T-cell (primary cell): Measurements from ENCODE around the gene PLA2R1. TPM values are rescaled to one million over a fixed set of nuclear protein-coding genes. Genes with fewer than 3 reads are reported as not detected.

ENCODE experiments used
- ATAC-seq, 4 experiments: fragments of 200-7000 bp in 3 of 4; fragments of 150-1000 bp in 1 of 4; cut with Tn5 transposase; replicated peaks in 1 of 4; 1 replicate in 3 of 4; 2 replicates in 1 of 4; pipeline ENCODE4 v1.10.0; 2021; ENCODE audit warnings: moderate library complexity in 3 of 4, mild to moderate bottlenecking in 2 of 4, moderate number of reproducible peaks in 1 of 4
- CTCF ChIA-PET, 2 donors: fragments of 300-600 bp; sonication (Branson Sonifier 250); formaldehyde crosslinking; loops; one replicate each; lab custom pipeline; 2022; ENCODE audit warnings: antibody characterized with exemption in 2 of 2; lab: Charles Lee
- POLR2A ChIA-PET, 2 donors: fragments of 300-600 bp; sonication (Branson Sonifier 250); formaldehyde crosslinking; loops; one replicate each; lab custom pipeline; 2022; ENCODE audit warnings: antibody characterized with exemption in 2 of 2; lab: Charles Lee
- DNase-seq, 35 experiments: peaks; one replicate each; pipeline versions ENCODE4 v3.0.0 to v3.0.0-alpha.2; 2013 to 2023
- H3K27ac ChIP-seq: one replicate; pipeline ENCODE4 v1.5.1; 2013; ENCODE audit warnings: low read length
- H3K27me3 ChIP-seq, 2 experiments: replicated peaks in 1 of 2; 1 replicate in 1 of 2; 2 replicates in 1 of 2; pipeline versions ENCODE4 v1.6.1 to v1.7.0; 2013; ENCODE audit warnings: low read length in 1 of 2, mixed read lengths in 1 of 2; ENCODE audit not compliant: control insufficient read depth in 2 of 2, insufficient read depth in 2 of 2; ENCODE audit errors: extremely low read depth in 1 of 2
- H3K36me3 ChIP-seq, 2 donors: 1 replicate in 1 of 2; 2 replicates in 1 of 2; pipeline versions ENCODE4 v1.6.1 to v1.7.0; 2013; ENCODE audit warnings: low read length in 1 of 2; ENCODE audit not compliant: control insufficient read depth in 2 of 2, insufficient read depth in 1 of 2; ENCODE audit errors: extremely low read depth in 1 of 2
- H3K4me1 ChIP-seq, 2 experiments: 1 replicate in 1 of 2; 2 replicates in 1 of 2; pipeline versions ENCODE4 v1.6.1 to v1.7.0; 2013; ENCODE audit warnings: low read length in 2 of 2, mixed read lengths in 1 of 2; ENCODE audit not compliant: insufficient read depth in 2 of 2, control insufficient read depth in 1 of 2; ENCODE audit errors: extremely low read depth in 1 of 2
- H3K4me3 ChIP-seq, 2 donors: 1 replicate in 1 of 2; 2 replicates in 1 of 2; pipeline versions ENCODE4 v1.5.1 to v1.7.0; 2013; ENCODE audit warnings: mild to moderate bottlenecking in 2 of 2, low read length in 1 of 2, moderate library complexity in 1 of 2; ENCODE audit not compliant: control insufficient read depth in 1 of 2; ENCODE audit errors: extremely low read depth in 1 of 2
- H3K9me3 ChIP-seq: 2 replicates; pipeline ENCODE4 v1.7.0; 2013
- H3K27ac Mint-ChIP-seq, 2 donors: one replicate each; pipeline ENCODE4 v1.8.0; 2020 to 2021; ENCODE audit warnings: mild to moderate bottlenecking in 2 of 2, mixed read lengths in 2 of 2
- H3K27me3 Mint-ChIP-seq, 2 donors: one replicate each; pipeline ENCODE4 v1.8.0; 2021 to 2022; ENCODE audit warnings: mixed read lengths in 2 of 2
- H3K36me3 Mint-ChIP-seq: one replicate; pipeline ENCODE4 v1.8.0; 2021; ENCODE audit warnings: mixed read lengths
- H3K4me1 Mint-ChIP-seq, 3 donors: one replicate each; pipeline ENCODE4 v1.8.0; 2020 to 2022; ENCODE audit warnings: mixed read lengths in 3 of 3, mild to moderate bottlenecking in 1 of 3
- H3K4me3 Mint-ChIP-seq, 3 donors: one replicate each; pipeline ENCODE4 v1.8.0; 2020 to 2022; ENCODE audit warnings: mild to moderate bottlenecking in 3 of 3, mixed read lengths in 3 of 3, moderate library complexity in 3 of 3
- H3K9me3 Mint-ChIP-seq, 3 donors: one replicate each; pipeline ENCODE4 v1.8.0; 2020 to 2022; ENCODE audit warnings: mixed read lengths in 3 of 3
- WGBS: methylation state at CpG from one replicate; pipeline ENCODE4 v1.1.5; 2013; ENCODE audit warnings: missing lambda C conversion rate; ENCODE audit not compliant: insufficient coverage; 5-methylcytosine and 5-hydroxymethylcytosine counted together
- total RNA-seq, 35 experiments: library from RNA in 6 of 35; stranded (reverse) in 6 of 35; fragments of 120-200 nt in 1 of 35; gene quantifications; one replicate each; pipeline versions ENCODE4 v1.2.1 to v1.2.4 and lab custom pipeline; 2013 to 2026

The PLA2R1 gene
- total RNA-seq, 5 donors from 2014 or later (not counting 1 experiment from before 2014, with no cell fraction given): 0.20 TPM; not detected in 4

DNA sequence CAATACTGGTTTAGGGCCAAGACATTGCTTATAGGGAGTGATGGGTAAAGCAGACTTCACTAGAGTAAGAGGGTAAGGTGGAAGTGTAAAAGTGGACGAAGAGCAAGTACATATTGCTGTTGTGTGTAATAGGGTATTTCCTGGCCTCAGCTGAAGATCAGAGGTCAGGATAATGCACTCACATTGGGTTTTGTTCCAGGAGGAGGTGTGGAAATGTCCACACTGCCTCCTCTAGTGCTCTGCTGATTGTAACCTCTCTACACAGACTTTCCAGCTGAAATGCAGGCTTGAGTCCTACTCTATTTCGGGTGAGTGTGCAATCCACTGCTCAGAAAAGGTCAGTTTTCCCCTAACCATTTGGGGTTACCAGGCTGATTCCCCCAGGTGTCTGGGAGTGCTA, 41.7 kb upstream of the PLA2R1 start:
- ChIA-PET POLR2A (no interaction called here), CTCF (no interaction called here)
- Mint-ChIP-seq H3K4me3 (no peak overlapping the region), H3K4me1 (no peaks in the 10 kb centered on the region), H3K36me3 (no peaks in the 10 kb centered on the region), H3K9me3 (no peaks in the 10 kb centered on the region), H3K27me3 (peaks cover 0 to 7% of the 10 kb centered on the region in 2 donors), H3K27ac (no peak overlapping the region)
- H3K4me3 ChIP-seq: no peak overlapping the region
- no peaks in the 10 kb centered on the region for H3K36me3 ChIP-seq
- no peak overlapping the region for H3K27ac ChIP-seq
- H3K4me1 ChIP-seq: no peaks in the 10 kb centered on the region
- DNase-seq (no peak), ATAC-seq (no peak)
- H3K9me3 ChIP-seq: no peaks in the 10 kb centered on the region
- no CpG with 5 or more reads among the region's 2 CpGs for WGBS
- no peaks in the 10 kb centered on the region for H3K27me3 ChIP-seq

DNA sequence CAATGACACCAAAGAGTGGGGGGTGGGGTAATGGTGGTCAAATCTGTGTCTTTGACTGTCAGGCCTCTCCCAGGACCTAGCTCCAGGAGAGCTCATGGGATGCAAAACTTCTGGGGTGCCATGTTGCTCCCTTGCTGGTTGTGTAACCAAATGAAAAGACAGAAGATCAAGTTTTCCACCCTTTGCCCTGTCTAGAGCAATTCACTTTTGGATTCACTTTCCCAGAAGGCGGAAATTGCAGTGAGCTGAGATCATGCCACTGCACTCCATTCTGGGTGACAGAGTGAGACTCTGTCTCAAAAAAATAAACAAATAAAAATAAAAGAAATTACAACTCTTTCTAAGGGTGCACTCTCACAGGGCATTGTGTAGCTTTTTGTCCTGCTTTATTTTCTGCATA, 34.9 kb upstream of the PLA2R1 start:
- Mint-ChIP-seq H3K4me3 (no peak overlapping the region), H3K36me3 (no peaks in the 10 kb centered on the region), H3K27ac (no peak overlapping the region), H3K9me3 (peaks cover 5 to 23% (median 22%) of the 10 kb centered on the region in 3 donors), H3K4me1 (no peaks in the 10 kb centered on the region), H3K27me3 (peaks cover 14 to 18% of the 10 kb centered on the region in 2 donors)
- DNase-seq (no peak), ATAC-seq (no peak)
- H3K4me3 ChIP-seq: no peak overlapping the region
- ChIA-PET POLR2A (no interaction called here), CTCF (interaction anchor here in 1 of 2 donors (0.9 to 1.0 kb wide), 2 partner anchors 12 to 112 kb away, joined by 3 read pairs; no protein-coding TSS in a partner anchor)
- H3K27me3 ChIP-seq: peaks cover 0 to 4% of the 10 kb centered on the region in 2 experiments
- H3K27ac ChIP-seq: no peak overlapping the region
- no peaks in the 10 kb centered on the region for H3K9me3 ChIP-seq
- H3K4me1 ChIP-seq: no peaks in the 10 kb centered on the region
- 100% methylated on average over 1 of the region's 1 CpG for WGBS
- no peaks in the 10 kb centered on the region for H3K36me3 ChIP-seq

DNA sequence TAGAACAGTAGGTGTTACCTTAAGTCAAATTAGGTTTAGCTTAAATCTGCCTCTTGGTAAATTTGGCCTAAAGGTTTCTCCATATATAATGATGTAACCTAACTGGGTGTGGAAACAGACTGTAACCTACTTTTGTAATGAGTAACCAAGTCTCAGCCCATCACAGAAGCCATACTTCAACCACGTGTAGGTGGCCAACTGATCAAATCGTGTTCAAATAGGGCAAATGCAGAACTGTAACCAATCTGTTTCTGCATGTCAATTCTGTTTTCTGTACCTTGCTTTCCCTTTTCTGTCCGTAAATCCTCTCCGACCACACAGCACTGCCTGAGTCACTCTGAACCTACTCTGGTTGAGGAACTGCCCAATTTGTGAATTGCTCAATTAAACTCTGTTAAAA, 34.0 kb upstream of the PLA2R1 start:
- Histone ChIP-seq H3K27ac (no peak overlapping the region), H3K36me3 (no peaks in the 10 kb centered on the region), H3K4me3 (no peak overlapping the region), H3K27me3 (peaks cover 0 to 6% of the 10 kb centered on the region in 2 experiments), H3K9me3 (no peaks in the 10 kb centered on the region), H3K4me1 (no peaks in the 10 kb centered on the region)
- POLR2A ChIA-PET: no interaction called here
- Mint-ChIP-seq H3K36me3 (no peaks in the 10 kb centered on the region), H3K9me3 (peaks cover 7 to 28% (median 24%) of the 10 kb centered on the region in 3 donors), H3K4me1 (no peaks in the 10 kb centered on the region), H3K4me3 (no peak overlapping the region), H3K27me3 (peaks cover 14 to 15% of the 10 kb centered on the region in 2 donors), H3K27ac (no peak overlapping the region)
- CTCF ChIA-PET: interaction anchor here in 1 of 2 donors (0.9 to 1.0 kb wide), 2 partner anchors 13 to 113 kb away, joined by 3 read pairs; no protein-coding TSS in a partner anchor
- WGBS: 28% methylated on average over 3 of the region's 4 CpGs
- ATAC-seq (no peak), DNase-seq (no peak)

DNA sequence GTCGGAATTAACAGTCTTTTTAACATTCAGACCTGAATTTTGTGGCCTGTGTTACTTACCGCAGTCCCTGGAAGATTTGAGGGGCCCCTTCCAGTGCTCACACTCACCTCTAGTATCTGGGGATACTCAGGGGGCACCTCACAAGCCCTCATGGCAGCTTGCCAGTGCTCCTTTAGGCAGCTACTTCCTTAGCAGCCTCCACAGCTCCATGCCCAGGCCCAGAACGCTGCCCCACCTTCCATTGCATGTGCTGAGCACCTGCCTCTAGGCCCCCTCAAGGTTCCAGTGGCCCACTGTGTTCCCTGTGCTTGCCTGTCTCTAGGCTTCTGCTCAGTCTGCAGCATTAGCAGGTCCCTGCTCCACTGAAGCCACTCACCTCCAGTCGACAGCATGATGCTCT, 30.0 kb upstream of the PLA2R1 start:
- CTCF ChIA-PET: no interaction called here
- WGBS: 78% methylated on average over 3 of the region's 4 CpGs

DNA sequence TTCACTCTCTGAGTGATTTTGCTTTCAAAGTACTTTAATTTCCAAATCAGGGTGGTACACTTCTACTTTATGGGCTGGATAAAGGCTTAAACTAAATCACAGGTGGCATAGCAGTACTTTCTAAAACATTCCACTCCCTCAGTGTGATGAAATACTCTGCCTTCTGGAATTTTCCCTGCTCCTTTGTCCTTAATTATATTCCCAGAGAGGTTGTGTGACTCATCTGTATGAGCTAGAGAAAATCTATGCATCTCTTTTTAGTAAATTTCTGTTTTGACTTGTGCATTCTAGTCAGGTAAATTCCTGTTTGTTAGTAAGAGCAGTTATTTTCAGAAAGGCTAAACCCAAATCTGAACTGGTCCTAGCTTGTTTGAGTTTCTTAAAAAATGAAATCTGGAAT, 29.0 kb upstream of the PLA2R1 start:
- DNase-seq (no peak), ATAC-seq (no peak)
- H3K27ac ChIP-seq: no peak overlapping the region
- Mint-ChIP-seq H3K27me3 (peaks cover 13 to 14% of the 10 kb centered on the region in 2 donors), H3K4me1 (no peaks in the 10 kb centered on the region), H3K4me3 (no peak overlapping the region), H3K27ac (no peak overlapping the region), H3K36me3 (peaks cover 3% of the 10 kb centered on the region), H3K9me3 (peaks cover 41 to 65% (median 51%) of the 10 kb centered on the region in 3 donors)
- CTCF ChIA-PET: interaction anchor here in 1 of 2 donors (1.1 kb wide), 1 partner anchor 16 kb away, joined by 3 read pairs; no protein-coding TSS in a partner anchor
- H3K4me3 ChIP-seq: no peak overlapping the region
- H3K9me3 ChIP-seq: peaks cover 2% of the 10 kb centered on the region
- H3K27me3 ChIP-seq: peaks cover 0 to 6% of the 10 kb centered on the region in 2 experiments
- no peaks in the 10 kb centered on the region for H3K36me3 ChIP-seq
- no peaks in the 10 kb centered on the region for H3K4me1 ChIP-seq
- POLR2A ChIA-PET: no interaction called here

More for the DNA sequence above, 30.0 kb upstream of the PLA2R1 start:
- peaks cover 33 to 56% (median 47%) of the 10 kb centered on the region in 3 donors for H3K9me3 Mint-ChIP-seq
- no peak overlapping the region for H3K27ac Mint-ChIP-seq
- peaks cover under 1% of the 10 kb centered on the region for H3K36me3 Mint-ChIP-seq
- POLR2A ChIA-PET: no interaction called here
- H3K36me3 ChIP-seq: no peaks in the 10 kb centered on the region
- H3K27me3 ChIP-seq: peaks cover 0 to 6% of the 10 kb centered on the region in 2 experiments
- H3K27me3 Mint-ChIP-seq: peaks cover 13 to 14% of the 10 kb centered on the region in 2 donors
- ATAC-seq: no peak
- H3K4me1 ChIP-seq: no peaks in the 10 kb centered on the region
- no peaks in the 10 kb centered on the region for H3K4me1 Mint-ChIP-seq
- H3K27ac ChIP-seq: no peak overlapping the region
- H3K4me3 Mint-ChIP-seq: no peak overlapping the region
- no peak overlapping the region for H3K4me3 ChIP-seq
- peaks cover 2% of the 10 kb centered on the region for H3K9me3 ChIP-seq
- DNase-seq: no peak

DNA sequence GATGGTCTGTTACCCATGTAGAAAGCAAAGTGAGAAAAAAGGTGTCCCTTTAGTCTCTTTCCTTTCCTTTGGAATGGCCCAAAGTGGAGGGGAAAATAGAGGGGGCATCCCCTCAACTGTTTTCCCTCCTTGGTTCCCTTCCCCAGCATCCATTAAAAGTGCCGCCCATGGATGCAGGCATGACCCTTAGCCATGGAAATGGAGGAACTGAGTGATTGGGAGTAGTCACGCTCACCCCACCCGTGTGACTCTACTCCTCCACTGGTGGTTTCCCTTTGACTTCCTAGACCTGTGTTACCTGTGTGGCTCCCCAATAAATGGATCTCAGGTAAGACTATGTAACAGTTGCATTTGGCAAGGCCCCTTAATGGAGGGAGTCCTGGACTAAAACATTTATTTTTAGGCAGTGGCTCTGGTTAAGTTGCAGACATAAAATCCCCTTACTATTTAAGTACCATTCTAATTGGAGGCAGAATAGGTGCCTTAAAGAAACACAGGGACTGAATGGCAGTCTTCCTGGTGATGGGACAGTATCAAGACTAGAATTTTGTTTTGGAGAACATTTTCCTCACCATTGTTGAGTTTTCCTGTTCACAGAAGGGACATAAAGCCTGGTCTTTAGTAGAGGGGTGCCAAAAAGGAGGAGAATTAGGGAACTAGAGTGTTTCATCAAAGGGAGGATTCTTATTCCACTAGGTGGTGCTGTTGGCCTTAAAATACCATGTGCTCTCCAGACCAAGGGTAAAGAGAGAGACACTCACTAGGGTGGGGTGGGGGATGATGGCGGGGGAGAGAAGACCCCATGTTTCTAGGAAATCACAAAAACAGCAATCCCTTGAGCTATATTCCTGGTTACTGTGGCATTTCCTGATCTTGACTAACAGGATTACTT, 25.7 kb upstream of the PLA2R1 start:
- H3K9me3 Mint-ChIP-seq: peaks cover 30 to 61% (median 46%) of the 10 kb centered on the region in 3 donors
- ChIA-PET CTCF (interaction anchor here in 1 of 2 donors (0.6 to 1.5 kb wide), 2 partner anchors 10 to 33 kb away, joined by 3 read pairs; no protein-coding TSS in a partner anchor), POLR2A (no interaction called here)
- no peak for ATAC-seq
- no peak overlapping the region for H3K4me3 Mint-ChIP-seq
- H3K4me1 ChIP-seq: no peaks in the 10 kb centered on the region
- peaks cover 0 to 6% of the 10 kb centered on the region in 2 experiments for H3K27me3 ChIP-seq
- no peak overlapping the region for H3K27ac ChIP-seq
- DNase-seq: peak in 1 of 35 experiments; percentile 13
- peaks cover under 1% of the 10 kb centered on the region in 2 donors for H3K27me3 Mint-ChIP-seq
- H3K9me3 ChIP-seq: peaks cover 2% of the 10 kb centered on the region
- H3K36me3 Mint-ChIP-seq: peaks cover 8% of the 10 kb centered on the region
- no peaks in the 10 kb centered on the region for H3K4me1 Mint-ChIP-seq
- WGBS: no CpG with 5 or more reads among the region's 4 CpGs
- no peaks in the 10 kb centered on the region for H3K36me3 ChIP-seq
- H3K4me3 ChIP-seq: peak overlapping the region in 1 of 2 donors; percentile 11
- H3K27ac Mint-ChIP-seq: no peak overlapping the region
